HG03196 (cell line): Measurements from ENCODE around the gene KLB.

Experiments used
- ATAC-seq: cut with Tn5 transposase; IDR thresholded peaks from one replicate; pipeline ENCODE4 v1.9.1; 2021; ENCODE audit not compliant: unreplicated experiment

Gene KLB

GRCh38 chr4:39458505-39459300 lies 52.0 kb downstream of the KLB start, which contains the start of the genes LIAS and RPL9:
TSS of gene LIAS (plus strand) at chr4:39459056. CDS start at chr4:39459118, 62 bp downstream.
TSS of gene RPL9 (minus strand) at chr4:39458922. CDS start at chr4:39458439, 483 bp downstream.
- ATAC-seq: peak; percentile 85

- no peak for ATAC-seq
Measured at GRCh38 chr4:39464886-39465501, 58.3 kb downstream of the KLB start.

GRCh38 chr4:39466747-39467146 lies 60.0 kb downstream of the KLB start:
- ATAC-seq: no peak

GRCh38 chr4:39467464-39467863 lies 60.7 kb downstream of the KLB start:
- no peak for ATAC-seq

- ATAC-seq: peak; percentile 78
Measured at GRCh38 chr4:39469429-39470077, 62.8 kb downstream of the KLB start.

GRCh38 chr4:39470402-39470801 lies 63.7 kb downstream of the KLB start:
- ATAC-seq: no peak

GRCh38 chr4:39472396-39472795 lies 65.7 kb downstream of the KLB start:
- ATAC-seq: no peak

- no peak for ATAC-seq
Measured at GRCh38 chr4:39476187-39476895, 69.6 kb downstream of the KLB start.

GRCh38 chr4:39480251-39480650 lies 73.5 kb downstream of the KLB start:
- no peak for ATAC-seq

GRCh38 chr4:39480902-39481695 lies 74.4 kb downstream of the KLB start:
- ATAC-seq: no peak

- ATAC-seq: no peak
Measured at GRCh38 chr4:39484582-39485272, 78.0 kb downstream of the KLB start.

- no peak for ATAC-seq
Measured at GRCh38 chr4:39486221-39486804, 79.6 kb downstream of the KLB start.

GRCh38 chr4:39490322-39490721 lies 83.6 kb downstream of the KLB start:
- ATAC-seq: no peak

GRCh38 chr4:39494354-39494753 lies 87.6 kb downstream of the KLB start:
- no peak for ATAC-seq

GRCh38 chr4:39495446-39496213 lies 88.9 kb downstream of the KLB start:
- ATAC-seq: no peak

- ATAC-seq: no peak
Measured at GRCh38 chr4:39497909-39498726, 91.4 kb downstream of the KLB start.

GRCh38 chr4:39498727-39499020 lies 91.9 kb downstream of the KLB start:
- no peak for ATAC-seq
